MCF 10A (cell line): ENCODE measurements around the gene RDH5. TPM values are rescaled to one million over a fixed set of nuclear protein-coding genes. Genes with fewer than 3 reads are reported as not detected.

Experiments
- BruUV-seq: library from RNA; stranded (reverse); fragments of 400-500 nt; replicated peaks from 2 replicates; lab custom pipeline; 2021; lab: Mats Ljungman, UMichigan
- CTCF ChIA-PET: fragments of 300-600 bp; sonication (Branson Sonifier 250); formaldehyde crosslinking; extraction: SDS; loops from one replicate; lab custom pipeline; 2021; ENCODE audit warnings: antibody characterized with exemption, inconsistent platforms; lab: Yijun Ruan, JAX
- POLR2A ChIA-PET: fragments of 300-600, 350-650 bp; sonication (Branson Sonifier 250); formaldehyde crosslinking; extraction: SDS; loops from one replicate; lab custom pipeline; 2020; ENCODE audit warnings: antibody characterized with exemption, inconsistent platforms; lab: Yijun Ruan, JAX
- DNase-seq: peaks from one replicate; pipeline ENCODE4 v3.0.0-alpha.2; 2018; ENCODE audit not compliant: unreplicated experiment
- H3K27ac Mint-ChIP-seq: one replicate; pipeline ENCODE4 v1.8.0; 2022; ENCODE audit warnings: mild to moderate bottlenecking, low read depth, mixed read lengths; ENCODE audit not compliant: unreplicated experiment
- H3K27me3 Mint-ChIP-seq: one replicate; pipeline ENCODE4 v1.8.0; 2022; ENCODE audit warnings: mixed read lengths; ENCODE audit not compliant: insufficient read depth, unreplicated experiment
- H3K36me3 Mint-ChIP-seq: one replicate; pipeline ENCODE4 v1.8.0; 2022; ENCODE audit warnings: mild to moderate bottlenecking, moderate library complexity, mixed read lengths; ENCODE audit not compliant: insufficient read depth, unreplicated experiment
- H3K4me1 Mint-ChIP-seq: one replicate; pipeline ENCODE4 v1.8.0; 2022; ENCODE audit warnings: mixed read lengths; ENCODE audit not compliant: insufficient read depth, unreplicated experiment
- H3K4me3 Mint-ChIP-seq: one replicate; pipeline ENCODE4 v1.8.0; 2022; ENCODE audit warnings: mild to moderate bottlenecking, moderate library complexity, mixed read lengths; ENCODE audit not compliant: unreplicated experiment
- H3K9me3 Mint-ChIP-seq: one replicate; pipeline ENCODE4 v1.8.0; 2022; ENCODE audit warnings: mixed read lengths; ENCODE audit not compliant: unreplicated experiment
- intact Hi-C: fragments of 100-400 bp; cut with micrococcal nuclease; formaldehyde crosslinking; loops from 2 replicates; pipeline ENCODE4 v1.14.1; 2022
- total RNA-seq: library from RNA; stranded (reverse); gene quantifications from 2 replicates; pipeline ENCODE4 v1.2.3, GENCODE V29; 2022
- TF ChIP-seq, protein P1 (sequence below): fragments of 200-600 bp; IDR thresholded peaks from one replicate; pipeline ENCODE4 v1.8.0; 2022; ENCODE audit warnings: antibody characterized with exemption, mild to moderate bottlenecking; ENCODE audit not compliant: unreplicated experiment

The RDH5 gene
- total RNA-seq, 1 experiment from 2014 or later: 2.5 TPM

DNA sequence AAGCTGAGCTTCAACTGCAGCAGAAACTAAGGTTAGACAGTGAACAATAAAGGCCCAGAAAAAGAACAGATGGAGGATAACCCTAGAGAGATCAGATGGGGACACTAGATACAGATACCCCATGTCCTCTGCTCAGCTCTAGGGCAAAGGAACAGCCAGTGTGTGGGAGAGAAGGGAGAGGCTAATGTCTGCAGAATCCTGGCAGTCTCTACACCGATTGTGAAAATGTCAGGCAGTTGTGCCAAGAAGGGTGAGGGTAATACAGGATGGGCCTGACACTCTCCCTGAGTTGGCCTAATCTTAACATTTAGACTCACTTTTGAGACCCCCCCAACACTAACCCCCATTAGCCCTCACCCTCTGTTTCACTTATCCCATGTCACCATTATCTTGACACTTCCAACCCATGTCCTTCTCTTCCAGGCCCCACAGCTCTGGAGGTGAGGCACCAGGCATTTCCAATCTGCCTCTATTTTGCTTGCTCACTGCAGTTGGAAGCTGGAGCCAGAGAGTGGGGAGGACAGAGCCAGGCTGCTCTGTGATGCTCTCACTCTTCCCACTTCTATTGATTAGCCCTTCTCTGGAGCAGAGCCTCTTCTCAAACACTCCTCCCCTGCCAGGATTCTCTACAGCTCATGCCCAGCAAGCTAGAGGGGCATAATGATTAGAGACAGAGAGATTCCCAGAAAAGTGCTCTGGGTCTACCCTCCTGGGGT lies 7.3 kb upstream of the RDH5 start:
- no peak for DNase-seq
- H3K4me3 Mint-ChIP-seq: no peak overlapping the region
- TF ChIP-seq, protein P1, sequence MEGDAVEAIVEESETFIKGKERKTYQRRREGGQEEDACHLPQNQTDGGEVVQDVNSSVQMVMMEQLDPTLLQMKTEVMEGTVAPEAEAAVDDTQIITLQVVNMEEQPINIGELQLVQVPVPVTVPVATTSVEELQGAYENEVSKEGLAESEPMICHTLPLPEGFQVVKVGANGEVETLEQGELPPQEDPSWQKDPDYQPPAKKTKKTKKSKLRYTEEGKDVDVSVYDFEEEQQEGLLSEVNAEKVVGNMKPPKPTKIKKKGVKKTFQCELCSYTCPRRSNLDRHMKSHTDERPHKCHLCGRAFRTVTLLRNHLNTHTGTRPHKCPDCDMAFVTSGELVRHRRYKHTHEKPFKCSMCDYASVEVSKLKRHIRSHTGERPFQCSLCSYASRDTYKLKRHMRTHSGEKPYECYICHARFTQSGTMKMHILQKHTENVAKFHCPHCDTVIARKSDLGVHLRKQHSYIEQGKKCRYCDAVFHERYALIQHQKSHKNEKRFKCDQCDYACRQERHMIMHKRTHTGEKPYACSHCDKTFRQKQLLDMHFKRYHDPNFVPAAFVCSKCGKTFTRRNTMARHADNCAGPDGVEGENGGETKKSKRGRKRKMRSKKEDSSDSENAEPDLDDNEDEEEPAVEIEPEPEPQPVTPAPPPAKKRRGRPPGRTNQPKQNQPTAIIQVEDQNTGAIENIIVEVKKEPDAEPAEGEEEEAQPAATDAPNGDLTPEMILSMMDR: no peak
- peaks cover 8% of the 10 kb centered on the region for H3K36me3 Mint-ChIP-seq
- CTCF ChIA-PET: interaction anchor here (0.6 to 1.2 kb wide), 3 partner anchors 9 to 107 kb away, joined by 3 read pairs; no protein-coding TSS in a partner anchor
- no TSS peak for BruUV-seq
- intact Hi-C loops: no loop called here
- H3K9me3 Mint-ChIP-seq: no peaks in the 10 kb centered on the region
- POLR2A ChIA-PET: no interaction called here
- H3K27me3 Mint-ChIP-seq: peaks cover 25% of the 10 kb centered on the region
- H3K27ac Mint-ChIP-seq: no peak overlapping the region
- H3K4me1 Mint-ChIP-seq: peaks cover 33% of the 10 kb centered on the region

DNA sequence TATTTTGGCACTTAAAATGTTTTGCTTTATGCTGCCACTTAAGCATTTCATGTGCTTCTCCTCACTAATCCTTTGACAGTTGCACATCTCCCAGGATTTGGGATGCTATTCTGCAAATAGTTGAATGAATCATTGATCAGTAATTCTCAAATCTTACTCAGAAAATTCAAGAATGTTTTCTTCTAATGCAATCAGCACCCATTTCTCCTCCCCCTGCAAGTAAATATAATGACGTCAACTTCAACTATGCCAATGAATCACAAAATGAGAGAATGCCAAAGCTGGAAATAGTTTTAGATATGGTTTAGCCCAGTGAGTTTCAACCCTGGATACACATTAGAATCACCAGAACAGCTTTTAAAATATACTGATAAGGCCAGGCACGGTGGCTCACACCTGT lies 6.5 kb upstream of the RDH5 start:
- intact Hi-C loops: no loop called here
- DNase-seq: peak; percentile 47
- TF ChIP-seq, protein P1: no peak
- ChIA-PET CTCF (interaction anchor here (0.6 kb wide), 1 partner anchor 94 kb away, joined by 4 read pairs; no protein-coding TSS in a partner anchor), POLR2A (no interaction called here)
- no peaks in the 10 kb centered on the region for H3K9me3 Mint-ChIP-seq
- no peak overlapping the region for H3K4me3 Mint-ChIP-seq
- peaks cover 8% of the 10 kb centered on the region for H3K36me3 Mint-ChIP-seq
- peaks cover 31% of the 10 kb centered on the region for H3K4me1 Mint-ChIP-seq
- H3K27ac Mint-ChIP-seq: peak overlapping the region; percentile 57
- BruUV-seq: no TSS peak
- H3K27me3 Mint-ChIP-seq: peaks cover 17% of the 10 kb centered on the region

DNA sequence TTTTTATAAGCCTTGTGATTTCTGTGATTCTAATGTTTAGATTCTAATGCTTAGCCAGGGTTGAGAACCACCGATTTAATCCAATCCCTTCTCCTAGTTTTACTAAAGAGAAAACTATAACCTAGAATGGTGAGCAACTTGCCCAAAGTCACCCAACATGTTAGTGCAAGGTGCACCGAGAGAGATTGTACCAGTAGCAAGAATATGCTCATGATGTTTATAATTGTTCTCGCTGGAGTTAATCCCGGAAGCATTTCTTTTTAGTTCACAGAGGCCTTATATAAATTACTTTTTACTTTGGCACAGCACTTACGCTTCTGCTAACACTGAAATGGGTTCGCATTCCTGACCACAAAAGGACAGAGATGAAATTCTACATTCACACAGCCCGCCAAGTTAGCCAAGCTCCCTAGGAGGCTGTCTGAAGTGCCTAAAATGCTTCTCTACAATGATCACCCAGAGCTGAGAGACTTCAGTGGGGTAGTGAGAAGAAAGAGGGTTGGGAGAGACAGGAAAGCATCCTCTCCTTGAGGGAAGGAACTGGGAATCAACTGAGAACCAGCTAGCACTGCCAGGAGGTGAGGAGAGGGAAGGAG lies 4.9 kb upstream of the RDH5 start:
- H3K27me3 Mint-ChIP-seq: peaks cover 1% of the 10 kb centered on the region
- peak overlapping the region; percentile 80 for H3K4me3 Mint-ChIP-seq
- H3K36me3 Mint-ChIP-seq: peaks cover 8% of the 10 kb centered on the region
- TF ChIP-seq, protein P1: no peak
- no peaks in the 10 kb centered on the region for H3K9me3 Mint-ChIP-seq
- H3K4me1 Mint-ChIP-seq: peaks cover 31% of the 10 kb centered on the region
- BruUV-seq: TSS peak; percentile 90
- ChIA-PET POLR2A (interaction anchor here (0.7 to 2.6 kb wide), 6 partner anchors 14 to 216 kb away, joined by 3 to 25 read pairs (median 3); partner anchors contain the start of genes CD63 and SARNP), CTCF (interaction anchor here (0.6 to 0.7 kb wide), 3 partner anchors 14 to 504 kb away, joined by 3 to 5 read pairs (median 3); partner anchors contain the start of gene CD63)
- peak overlapping the region; percentile 79 for H3K27ac Mint-ChIP-seq
- no peak for DNase-seq
- intact Hi-C loops: no loop called here
